Panc1 (cell line): ENCODE data around the gene ASB16. TPM values are rescaled to one million over a fixed set of nuclear protein-coding genes. Genes with fewer than 3 reads are reported as not detected.

ENCODE experiments used
- ATAC-seq: fragments of 200-7000 bp; cut with Tn5 transposase; 2 replicates; pipeline ENCODE4 v1.9.1; 2020; ENCODE audit warnings: mild to moderate bottlenecking, moderate library complexity
- BruUV-seq: library from RNA; stranded (reverse); fragments of 400-500 nt; replicated peaks from 2 replicates; lab custom pipeline; 2021; lab: Mats Ljungman, UMichigan
- CTCF ChIA-PET: fragments of 300-600 bp; sonication (Branson Sonifier 250); formaldehyde crosslinking; loops from one replicate; lab custom pipeline; 2022; ENCODE audit warnings: antibody characterized with exemption; lab: Charles Lee
- POLR2A ChIA-PET: fragments of 300-600 bp; sonication (Branson Sonifier 250); formaldehyde crosslinking; loops from one replicate; lab custom pipeline; 2022; ENCODE audit warnings: antibody characterized with exemption; lab: Charles Lee
- DNase-seq: peaks from one replicate; pipeline ENCODE4 v3.0.0-alpha.2; 2010; ENCODE audit warnings: low read depth, low spot score
- H3K27ac ChIP-seq: 2 replicates; pipeline ENCODE4 v1.5.1; 2011; ENCODE audit warnings: mild to moderate bottlenecking, low read length, inconsistent platforms
- H3K27me3 ChIP-seq: fragments of 200-500 bp; sonication (Bioruptor generic); 2 replicates; pipeline ENCODE4 v1.6.0; 2014; ENCODE audit warnings: low read length, inconsistent platforms; ENCODE audit not compliant: control insufficient read depth, insufficient read depth
- H3K36me3 ChIP-seq: fragments of 200-500 bp; sonication (Bioruptor generic); 2 replicates; pipeline ENCODE4 v1.5.1; 2014; ENCODE audit warnings: inconsistent platforms, mild to moderate bottlenecking, low read length, moderate library complexity; ENCODE audit not compliant: control insufficient read depth, insufficient read depth
- H3K4me1 ChIP-seq: 2 replicates; pipeline ENCODE4 v1.5.1; 2011; ENCODE audit warnings: inconsistent platforms, mild to moderate bottlenecking, low read length, moderate library complexity; ENCODE audit not compliant: control insufficient read depth, insufficient read depth
- H3K4me3 ChIP-seq, 2 experiments: 2 replicates each; pipeline ENCODE4 v1.5.1; 2011 to 2012; ENCODE audit warnings: low read depth in 2 of 2, low read length in 2 of 2, mild to moderate bottlenecking in 2 of 2, inconsistent platforms in 1 of 2, moderate library complexity in 1 of 2
- H3K9me3 ChIP-seq: fragments of 200-500 bp; sonication (Bioruptor generic); 2 replicates; pipeline ENCODE4 v1.5.1; 2014; ENCODE audit warnings: low read depth, mild to moderate bottlenecking, inconsistent platforms, low read length, moderate library complexity; ENCODE audit not compliant: control insufficient read depth, insufficient read depth
- POLR2AphosphoS5 ChIP-seq: IDR thresholded peaks from 2 replicates; pipeline ENCODE4 v1.6.1; 2012; ENCODE audit warnings: mild to moderate bottlenecking, low read depth, low read length, moderate library complexity
- SIN3A ChIP-seq: IDR thresholded peaks from 2 replicates; pipeline ENCODE4 v1.6.1; 2012; ENCODE audit warnings: low read depth, mild to moderate bottlenecking, low read length, moderate library complexity, borderline replicate concordance; ENCODE audit not compliant: insufficient read depth
- TCF7L2 ChIP-seq: IDR thresholded peaks from 2 replicates; pipeline ENCODE4 v1.6.1; 2011; ENCODE audit warnings: mild to moderate bottlenecking, low read depth, low read length, inconsistent platforms
- in situ Hi-C: cut with HindIII; loops from 2 replicates; pipeline ENCODE4 v1.10.0; 2016; ENCODE audit warnings: low sequenced_read_pairs, low pct_unique_long_range_greater_than_20kb
- intact Hi-C: fragments of 100-400 bp; cut with micrococcal nuclease; formaldehyde crosslinking; loops from one replicate; pipeline ENCODE4 v1.10.0; 2022; ENCODE audit not compliant: unreplicated experiment
- total RNA-seq: library from RNA; stranded (reverse); gene quantifications from one replicate; pipeline ENCODE4 v1.2.1, GENCODE V29; 2021; ENCODE audit not compliant: unreplicated experiment
- TF ChIP-seq, protein P1 (sequence below), 2 experiments: IDR thresholded peaks; 2 replicates each; pipeline ENCODE4 v1.6.1; 2011 to 2012; ENCODE audit warnings: low read depth in 2 of 2, control low read depth in 1 of 2, low read length in 1 of 2, mild to moderate bottlenecking in 1 of 2, moderate library complexity in 1 of 2; ENCODE audit not compliant: insufficient read depth in 1 of 2
- TF ChIP-seq, protein P2 (sequence below): fragments of 450-650 bp; IDR thresholded peaks from 2 replicates; pipeline ENCODE4 v1.5.1; 2017; ENCODE audit warnings: mild to moderate bottlenecking

ASB16 gene
- total RNA-seq, 1 experiment from 2014 or later = not detected

DNA sequence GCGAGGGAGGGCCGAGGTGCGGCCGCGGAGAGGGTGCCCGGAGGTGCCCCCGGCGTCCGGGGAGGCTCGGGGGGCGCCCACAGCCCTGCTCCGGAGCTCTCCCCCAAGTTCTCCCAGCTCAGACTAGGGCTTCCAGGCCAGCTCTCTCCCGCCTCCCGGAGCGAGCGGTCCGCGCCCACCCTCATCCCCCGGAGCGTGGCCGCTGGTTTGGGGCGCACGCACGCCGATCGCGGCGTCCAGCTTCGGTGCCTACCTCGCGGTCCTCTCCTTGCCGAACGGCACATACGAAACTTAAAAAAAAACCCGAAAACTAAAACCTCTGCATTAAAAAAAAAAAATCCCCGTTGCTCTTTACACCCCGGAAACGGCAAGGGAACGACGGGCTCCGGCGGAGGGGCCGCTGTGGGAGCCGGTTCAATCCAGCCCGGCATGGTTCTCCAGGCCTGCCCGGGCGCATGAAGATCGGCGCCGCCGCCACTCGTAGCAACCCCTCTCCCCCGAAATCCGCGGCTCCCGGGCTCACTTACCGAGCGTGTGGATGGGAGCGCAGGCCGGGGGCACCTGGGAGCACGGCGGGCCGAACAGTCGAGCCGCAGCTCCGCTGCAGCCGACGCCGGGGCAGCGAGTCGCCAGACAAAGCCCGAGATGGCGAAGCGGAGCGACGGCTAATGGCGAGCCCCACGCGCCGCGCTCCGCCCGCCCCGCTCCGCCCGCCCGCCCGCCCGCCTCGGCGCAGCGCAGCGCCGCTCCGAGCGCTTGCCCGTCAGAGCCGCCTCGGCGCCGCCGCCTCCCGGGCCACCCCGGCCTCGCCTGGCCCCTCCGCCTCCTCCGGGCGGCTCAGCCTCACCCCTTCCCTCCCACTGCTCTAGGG is 49.9 kb downstream of the ASB16 start:
- Histone ChIP-seq H3K4me3 (peak overlapping the region; percentile 69 to 77), H3K27ac (peak overlapping the region; percentile 87), H3K36me3 (peaks cover 7% of the 10 kb centered on the region), H3K4me1 (peaks cover 26% of the 10 kb centered on the region), H3K27me3 (no peaks in the 10 kb centered on the region), H3K9me3 (no peaks in the 10 kb centered on the region)
- ChIA-PET POLR2A (interaction anchor here (0.7 kb wide), 3 partner anchors 31 to 107 kb away, joined by 3 to 4 read pairs (median 3); no protein-coding TSS in a partner anchor), CTCF (interaction anchor here (0.7 kb wide), 1 partner anchor 1013 kb away, joined by 4 read pairs; no protein-coding TSS in a partner anchor)
- DNase-seq = no peak
- in situ Hi-C loops = no loop called here
- TF ChIP-seq POLR2AphosphoS5 (peak; percentile 38), SIN3A (no peak), TCF7L2 (no peak)
- TF ChIP-seq, protein P1, sequence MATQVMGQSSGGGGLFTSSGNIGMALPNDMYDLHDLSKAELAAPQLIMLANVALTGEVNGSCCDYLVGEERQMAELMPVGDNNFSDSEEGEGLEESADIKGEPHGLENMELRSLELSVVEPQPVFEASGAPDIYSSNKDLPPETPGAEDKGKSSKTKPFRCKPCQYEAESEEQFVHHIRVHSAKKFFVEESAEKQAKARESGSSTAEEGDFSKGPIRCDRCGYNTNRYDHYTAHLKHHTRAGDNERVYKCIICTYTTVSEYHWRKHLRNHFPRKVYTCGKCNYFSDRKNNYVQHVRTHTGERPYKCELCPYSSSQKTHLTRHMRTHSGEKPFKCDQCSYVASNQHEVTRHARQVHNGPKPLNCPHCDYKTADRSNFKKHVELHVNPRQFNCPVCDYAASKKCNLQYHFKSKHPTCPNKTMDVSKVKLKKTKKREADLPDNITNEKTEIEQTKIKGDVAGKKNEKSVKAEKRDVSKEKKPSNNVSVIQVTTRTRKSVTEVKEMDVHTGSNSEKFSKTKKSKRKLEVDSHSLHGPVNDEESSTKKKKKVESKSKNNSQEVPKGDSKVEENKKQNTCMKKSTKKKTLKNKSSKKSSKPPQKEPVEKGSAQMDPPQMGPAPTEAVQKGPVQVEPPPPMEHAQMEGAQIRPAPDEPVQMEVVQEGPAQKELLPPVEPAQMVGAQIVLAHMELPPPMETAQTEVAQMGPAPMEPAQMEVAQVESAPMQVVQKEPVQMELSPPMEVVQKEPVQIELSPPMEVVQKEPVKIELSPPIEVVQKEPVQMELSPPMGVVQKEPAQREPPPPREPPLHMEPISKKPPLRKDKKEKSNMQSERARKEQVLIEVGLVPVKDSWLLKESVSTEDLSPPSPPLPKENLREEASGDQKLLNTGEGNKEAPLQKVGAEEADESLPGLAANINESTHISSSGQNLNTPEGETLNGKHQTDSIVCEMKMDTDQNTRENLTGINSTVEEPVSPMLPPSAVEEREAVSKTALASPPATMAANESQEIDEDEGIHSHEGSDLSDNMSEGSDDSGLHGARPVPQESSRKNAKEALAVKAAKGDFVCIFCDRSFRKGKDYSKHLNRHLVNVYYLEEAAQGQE (IDR thresholded peaks at IDR 0.05; ENCODE audit: insufficient read depth in 1 of 2, low read depth in 2 of 2, low read length in 1 of 2) = no peak
- TF ChIP-seq, protein P2, sequence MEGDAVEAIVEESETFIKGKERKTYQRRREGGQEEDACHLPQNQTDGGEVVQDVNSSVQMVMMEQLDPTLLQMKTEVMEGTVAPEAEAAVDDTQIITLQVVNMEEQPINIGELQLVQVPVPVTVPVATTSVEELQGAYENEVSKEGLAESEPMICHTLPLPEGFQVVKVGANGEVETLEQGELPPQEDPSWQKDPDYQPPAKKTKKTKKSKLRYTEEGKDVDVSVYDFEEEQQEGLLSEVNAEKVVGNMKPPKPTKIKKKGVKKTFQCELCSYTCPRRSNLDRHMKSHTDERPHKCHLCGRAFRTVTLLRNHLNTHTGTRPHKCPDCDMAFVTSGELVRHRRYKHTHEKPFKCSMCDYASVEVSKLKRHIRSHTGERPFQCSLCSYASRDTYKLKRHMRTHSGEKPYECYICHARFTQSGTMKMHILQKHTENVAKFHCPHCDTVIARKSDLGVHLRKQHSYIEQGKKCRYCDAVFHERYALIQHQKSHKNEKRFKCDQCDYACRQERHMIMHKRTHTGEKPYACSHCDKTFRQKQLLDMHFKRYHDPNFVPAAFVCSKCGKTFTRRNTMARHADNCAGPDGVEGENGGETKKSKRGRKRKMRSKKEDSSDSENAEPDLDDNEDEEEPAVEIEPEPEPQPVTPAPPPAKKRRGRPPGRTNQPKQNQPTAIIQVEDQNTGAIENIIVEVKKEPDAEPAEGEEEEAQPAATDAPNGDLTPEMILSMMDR = no peak
- no TSS peak for BruUV-seq
- intact Hi-C loops = loop anchor here (5.0 kb wide), 1 partner anchor 107 kb away; no protein-coding TSS in a partner anchor
- peak; percentile 43 for ATAC-seq

DNA sequence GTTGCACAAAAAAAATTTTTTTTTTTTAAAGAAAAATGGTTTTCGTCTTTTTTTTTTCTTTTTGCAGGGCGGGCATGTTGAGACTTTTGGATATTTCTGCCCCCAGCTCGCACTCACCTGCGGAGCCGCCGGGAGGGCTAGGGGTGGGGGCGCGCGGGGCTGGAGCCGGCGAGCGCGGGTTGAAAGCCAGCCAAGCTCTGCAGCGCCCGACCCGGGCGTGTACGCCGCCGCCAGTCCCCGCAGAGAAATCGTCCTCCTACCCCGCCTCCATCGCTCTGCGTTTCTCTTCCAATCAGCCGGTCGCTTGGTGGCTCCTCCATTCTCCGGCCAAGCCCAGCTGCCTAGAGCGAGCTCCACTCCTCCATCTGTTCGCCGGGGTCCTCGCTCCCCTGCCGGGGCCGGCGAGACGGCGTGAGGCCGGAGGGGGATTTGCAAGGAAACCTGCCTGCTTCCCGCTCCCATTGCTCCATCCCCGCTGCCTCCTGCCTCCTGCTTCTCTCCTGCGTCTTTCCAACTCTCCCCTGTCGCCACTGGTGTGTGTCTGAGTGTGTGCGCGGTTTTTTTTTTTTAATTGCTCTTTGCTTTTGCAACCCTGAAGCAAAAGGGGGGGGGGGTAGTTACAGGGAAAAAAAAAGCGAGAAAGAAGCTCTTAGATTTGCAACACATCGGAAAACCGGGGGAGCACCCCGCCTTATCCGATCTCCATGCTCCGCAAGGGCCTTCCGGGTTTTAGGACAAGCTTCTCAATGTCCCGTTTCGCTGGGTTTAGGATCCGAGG is 50.8 kb downstream of the ASB16 start:
- Histone ChIP-seq H3K27me3 (no peaks in the 10 kb centered on the region), H3K4me3 (peak overlapping the region; percentile 69 to 77), H3K4me1 (peaks cover 26% of the 10 kb centered on the region), H3K36me3 (peaks cover 3% of the 10 kb centered on the region), H3K27ac (peak overlapping the region; percentile 87), H3K9me3 (no peaks in the 10 kb centered on the region)
- 0 out of 2 replicates have a peak, but pooled peaks have one; percentile 38 for TF ChIP-seq SIN3A
- TF ChIP-seq POLR2AphosphoS5 = no peak; the same call in 1 of the 2 replicates
- ATAC-seq = peak; percentile 50
- in situ Hi-C loops = no loop called here
- intact Hi-C loops = loop anchor here (5.0 kb wide), 1 partner anchor 106 kb away; no protein-coding TSS in a partner anchor
- ChIA-PET CTCF (interaction anchor here (0.5 to 0.7 kb wide), 2 partner anchors 9 to 117 kb away, joined by 4 to 6 read pairs; no protein-coding TSS in a partner anchor), POLR2A (interaction anchor here (0.6 to 1.1 kb wide), 4 partner anchors 10 to 106 kb away, joined by 3 to 10 read pairs (median 6); no protein-coding TSS in a partner anchor)
- no peak for DNase-seq
- no TSS peak for BruUV-seq
